Measurements from ENCODE around the gene SLC30A2.
A peak's percentile ranks its signal among the peaks of the same experiment; 100 is the strongest.

The SLC30A2 gene

GRCh38 chr1:26023009-26023408, 22.9 kb downstream of the SLC30A2 start:
- no peak for DNase-seq (ENCODE audit: low read depth, low spot score)

- DNase-seq (ENCODE audit: low read depth, low spot score) = no peak
Observed at GRCh38 chr1:26022404-26022779, 23.5 kb downstream of the SLC30A2 start.

GRCh38 chr1:26021647-26022403, 24.1 kb downstream of the SLC30A2 start, which contains the start of gene EXTL1:
EXTL1 (plus strand) TSS chr1:26021775; CDS start chr1:26022647, 872 bp downstream.
- DNase-seq (ENCODE audit: low read depth, low spot score) = peak; percentile 78

- no peak for DNase-seq (ENCODE audit: low read depth, low spot score)
Observed at GRCh38 chr1:26020941-26021646, 24.8 kb downstream of the SLC30A2 start.

GRCh38 chr1:26020330-26020768, 25.6 kb downstream of the SLC30A2 start:
- DNase-seq (ENCODE audit: low read depth, low spot score) = peak; percentile 62

GRCh38 chr1:26019641-26020315, 26.1 kb downstream of the SLC30A2 start:
- DNase-seq (ENCODE audit: low read depth, low spot score) = peak; percentile 45

- peak; percentile 35 for DNase-seq (ENCODE audit: low read depth, low spot score)
Observed at GRCh38 chr1:26017606-26018005, 28.3 kb downstream of the SLC30A2 start.

GRCh38 chr1:26016953-26017545, 28.9 kb downstream of the SLC30A2 start:
- no peak for DNase-seq (ENCODE audit: low read depth, low spot score)

- DNase-seq (ENCODE audit: low read depth, low spot score) = no peak
Observed at GRCh38 chr1:26016258-26016952, 29.5 kb downstream of the SLC30A2 start.

GRCh38 chr1:26015358-26015757, 30.6 kb downstream of the SLC30A2 start:
- DNase-seq (ENCODE audit: low read depth, low spot score) = no peak

GRCh38 chr1:26014179-26014578, 31.7 kb downstream of the SLC30A2 start:
- no peak for DNase-seq (ENCODE audit: low read depth, low spot score)

- no peak for DNase-seq (ENCODE audit: low read depth, low spot score)
Observed at GRCh38 chr1:26012864-26013263, 33.1 kb downstream of the SLC30A2 start.

- no peak for DNase-seq (ENCODE audit: low read depth, low spot score)
Observed at GRCh38 chr1:26010825-26011224, 35.1 kb downstream of the SLC30A2 start.

- DNase-seq (ENCODE audit: low read depth, low spot score) = no peak
Observed at GRCh38 chr1:26009796-26010447, 36.0 kb downstream of the SLC30A2 start.

- no peak for DNase-seq (ENCODE audit: low read depth, low spot score)
Observed at GRCh38 chr1:26006710-26007109, 39.2 kb downstream of the SLC30A2 start.

- no peak for DNase-seq (ENCODE audit: low read depth, low spot score)
Observed at GRCh38 chr1:26005434-26006105, 40.3 kb downstream of the SLC30A2 start.

- no peak for DNase-seq (ENCODE audit: low read depth, low spot score)
Observed at GRCh38 chr1:26003756-26004155, 42.2 kb downstream of the SLC30A2 start.

GRCh38 chr1:26003262-26003661, 42.7 kb downstream of the SLC30A2 start:
- no peak for DNase-seq (ENCODE audit: low read depth, low spot score)

- no peak for DNase-seq (ENCODE audit: low read depth, low spot score)
Observed at GRCh38 chr1:25999041-25999800, 46.7 kb downstream of the SLC30A2 start.

All from astrocyte of the hippocampus (primary cell).